Uterus (tissue), 2 donors: Measurements from ENCODE around the gene NR2F2.

Experiments used
- CTCF ChIP-seq, 4 experiments: fragments of 200-600 bp in 2 of 4; fragments of 450-650 bp in 2 of 4; sonication (generic) in 2 of 4; IDR thresholded peaks; one replicate each; pipeline ENCODE4 v1.5.1; 2016 to 2019; ENCODE audit warnings: antibody characterized with exemption in 4 of 4, mild to moderate bottlenecking in 2 of 4, moderate library complexity in 1 of 4
- POLR2A ChIP-seq, 2 donors: fragments of 450-650 bp; IDR thresholded peaks; one replicate each; pipeline ENCODE4 v1.6.1; 2016; ENCODE audit warnings: antibody characterized with exemption in 2 of 2, mild to moderate bottlenecking in 1 of 2, moderate library complexity in 1 of 2

DNA sequence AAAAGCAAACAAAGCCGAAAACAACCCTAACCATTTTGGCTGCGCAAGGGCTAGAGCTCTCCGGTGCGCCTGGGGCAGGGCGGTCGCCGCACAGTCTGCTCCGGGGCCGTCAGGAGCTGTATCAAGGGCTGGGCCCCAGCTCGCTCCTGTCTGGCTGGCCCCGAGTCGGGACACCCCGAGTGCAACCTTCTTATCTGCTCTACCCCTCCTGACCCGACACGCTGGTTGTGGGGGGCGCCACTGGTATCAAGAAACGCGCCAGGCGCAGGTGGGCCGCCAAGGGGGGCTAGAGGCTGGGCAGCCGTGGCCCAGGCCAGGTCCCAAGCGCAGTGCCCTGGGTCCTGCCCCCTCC, 36.0 kb downstream of the NR2F2 start:
- TF ChIP-seq CTCF (IDR thresholded peaks at IDR 0.05), result no peak
- TF ChIP-seq POLR2A (IDR thresholded peaks at IDR 0.05), result no peak
